ENCODE data around the gene ZBED3. TPM values are rescaled to one million over a fixed set of nuclear protein-coding genes. Genes with fewer than 3 reads are reported as not detected.

The ZBED3 gene
- total and polyA plus RNA-seq, 2 donors (not counting 1 experiment from before 2014, with no cell fraction given): 0.30 to 1.2 TPM

Small RNA genes lying within 50 kb of the gene (small RNA-seq; reads per million reads assigned to genes)
- 1.1 reads per million for gene SNORA47 (ENCODE audit: insufficient read length, low read depth, low replicate concordance)

Other genes with a start within 250 kb of the ZBED3 start
- gene S100Z, start 237.3 kb downstream of the ZBED3 start, total RNA-seq: 2.4 TPM in 2 replicates
- gene S100Z, start 237.3 kb downstream of the ZBED3 start, polyA plus RNA-seq: 0.68 and 1.0 TPM in 2 replicates
- 0.62 and 1.1 TPM in 2 replicates for gene CRHBP, start 134.2 kb downstream of the ZBED3 start, total RNA-seq
- gene CRHBP, start 134.2 kb downstream of the ZBED3 start, polyA plus RNA-seq: 0.75 and 1.7 TPM in 2 replicates
- gene AGGF1, start 56.9 kb downstream of the ZBED3 start, total RNA-seq: 25.6 and 26.2 TPM in 2 replicates
- 9.3 and 11.6 TPM in 2 replicates for gene AGGF1, start 56.9 kb downstream of the ZBED3 start, polyA plus RNA-seq
- gene PDE8B, start 123.4 kb upstream of the ZBED3 start, total RNA-seq: 0.07 TPM in 1 of 2 replicates, not detected in the other
- not detected in 2 replicates for gene PDE8B, start 123.4 kb upstream of the ZBED3 start, polyA plus RNA-seq

All from B cell (primary cell).